AG09319 (cell line): ENCODE results near the gene ARID4B.
"Not testable (repeated sequence)": the region's sequence is repeated elsewhere in the genome, so short reads cannot be mapped to it uniquely, and the experiment has no call there.

Source experiments
- DNase-seq: peaks from one replicate; pipeline ENCODE4 v3.0.0-alpha.2; 2010; ENCODE audit warnings: low read depth; ENCODE audit errors: extremely low read depth
- TF ChIP-seq, protein P1 (sequence below): IDR thresholded peaks from 2 replicates; pipeline ENCODE4 v1.5.1; 2011; ENCODE audit warnings: low read depth, mild to moderate bottlenecking, inconsistent platforms, low read length, moderate library complexity

ARID4B gene

DNA sequence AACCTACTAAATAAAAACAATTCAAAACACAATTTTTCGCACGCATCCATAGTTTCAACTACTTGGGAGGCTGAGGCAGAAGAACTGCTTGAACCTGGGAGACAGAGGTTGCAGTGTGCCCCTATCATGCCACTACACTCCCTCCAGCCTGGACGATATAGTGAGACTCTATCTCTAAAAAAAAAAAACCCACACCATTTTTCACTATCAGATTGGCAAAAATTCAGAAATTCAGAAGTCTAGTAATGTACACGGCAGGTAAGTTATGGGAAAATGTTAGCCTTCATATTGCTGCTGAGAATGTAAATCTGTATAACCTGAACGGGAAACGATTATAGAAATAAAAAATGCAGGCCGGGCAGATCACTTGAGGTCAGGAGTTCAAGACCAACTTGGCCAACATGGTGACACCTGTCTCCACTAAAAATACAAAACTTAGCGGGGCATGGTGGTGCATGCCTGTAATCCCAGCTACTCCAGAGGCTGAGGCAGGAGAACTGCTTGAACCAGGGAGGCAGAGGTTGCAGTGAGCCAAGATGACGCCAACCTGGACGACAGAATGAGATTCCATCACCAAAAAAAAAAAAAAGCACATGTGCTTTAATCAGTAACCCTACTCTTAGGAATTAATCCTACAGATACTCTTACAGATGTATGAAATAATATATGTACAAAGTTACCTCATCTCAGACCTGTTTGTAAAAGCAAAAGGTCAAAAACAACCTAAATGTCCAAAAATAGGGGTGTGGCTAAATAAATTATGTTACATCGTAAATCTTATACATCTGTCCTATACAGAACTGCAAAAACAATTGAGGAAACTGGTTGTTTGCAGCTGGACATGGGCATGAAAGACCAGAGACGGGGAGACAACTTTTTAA, 37.9 kb downstream of the ARID4B start:
- TF ChIP-seq, protein P1, sequence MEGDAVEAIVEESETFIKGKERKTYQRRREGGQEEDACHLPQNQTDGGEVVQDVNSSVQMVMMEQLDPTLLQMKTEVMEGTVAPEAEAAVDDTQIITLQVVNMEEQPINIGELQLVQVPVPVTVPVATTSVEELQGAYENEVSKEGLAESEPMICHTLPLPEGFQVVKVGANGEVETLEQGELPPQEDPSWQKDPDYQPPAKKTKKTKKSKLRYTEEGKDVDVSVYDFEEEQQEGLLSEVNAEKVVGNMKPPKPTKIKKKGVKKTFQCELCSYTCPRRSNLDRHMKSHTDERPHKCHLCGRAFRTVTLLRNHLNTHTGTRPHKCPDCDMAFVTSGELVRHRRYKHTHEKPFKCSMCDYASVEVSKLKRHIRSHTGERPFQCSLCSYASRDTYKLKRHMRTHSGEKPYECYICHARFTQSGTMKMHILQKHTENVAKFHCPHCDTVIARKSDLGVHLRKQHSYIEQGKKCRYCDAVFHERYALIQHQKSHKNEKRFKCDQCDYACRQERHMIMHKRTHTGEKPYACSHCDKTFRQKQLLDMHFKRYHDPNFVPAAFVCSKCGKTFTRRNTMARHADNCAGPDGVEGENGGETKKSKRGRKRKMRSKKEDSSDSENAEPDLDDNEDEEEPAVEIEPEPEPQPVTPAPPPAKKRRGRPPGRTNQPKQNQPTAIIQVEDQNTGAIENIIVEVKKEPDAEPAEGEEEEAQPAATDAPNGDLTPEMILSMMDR, result no peak
- DNase-seq, result no peak

DNA sequence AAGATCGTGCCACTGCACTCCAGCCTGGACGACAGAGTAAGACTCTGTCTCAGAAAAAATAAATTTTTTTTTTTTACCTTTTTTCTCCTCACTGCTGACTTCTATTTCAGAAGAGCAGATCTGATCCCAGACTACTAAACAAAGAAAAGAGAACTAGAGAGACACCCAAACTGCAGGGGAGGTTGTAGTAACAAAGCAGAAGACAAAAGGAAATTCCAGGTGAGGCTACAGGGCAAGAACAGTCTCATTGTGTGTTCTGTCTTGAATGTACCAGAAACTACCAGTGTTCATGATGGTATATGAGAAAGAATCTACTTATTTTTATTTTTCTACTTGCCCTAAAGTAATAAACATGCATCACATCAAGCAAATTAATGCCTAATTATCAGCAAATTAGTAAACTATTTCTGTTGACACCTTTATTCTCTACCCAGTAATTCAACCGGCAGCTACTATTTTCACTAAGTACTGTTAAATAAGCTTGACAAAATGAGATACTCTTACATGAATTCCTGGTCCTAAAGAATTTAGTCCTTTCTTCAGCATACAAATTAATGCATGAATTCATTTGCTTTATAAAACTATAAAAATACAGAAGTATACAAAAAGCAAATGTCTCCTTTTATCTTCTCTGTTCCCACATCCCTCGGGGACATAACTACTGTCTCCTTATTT, 40.6 kb downstream of the ARID4B start:
- DNase-seq, result no peak
- TF ChIP-seq, protein P1, result no peak

DNA sequence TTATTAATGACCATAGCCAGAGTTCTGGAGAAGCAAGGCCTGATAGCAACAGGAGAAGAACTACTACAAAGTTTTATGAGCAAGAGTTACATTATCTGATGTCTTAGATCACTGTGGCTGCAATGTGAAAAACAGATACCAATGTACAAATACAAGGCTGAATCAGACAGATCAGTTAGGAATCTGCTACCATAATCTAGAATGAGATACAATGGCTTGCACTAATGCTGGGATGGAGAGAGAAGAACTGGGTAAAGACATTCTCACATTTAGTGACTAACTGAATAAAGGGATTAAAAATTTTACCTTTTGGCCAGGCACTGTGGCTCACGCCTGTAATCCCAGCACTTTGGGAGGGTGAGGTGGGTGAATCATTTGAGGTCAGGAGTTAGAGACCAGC, 41.3 kb downstream of the ARID4B start:
- DNase-seq, result no peak
- TF ChIP-seq, protein P1, result no peak

DNA sequence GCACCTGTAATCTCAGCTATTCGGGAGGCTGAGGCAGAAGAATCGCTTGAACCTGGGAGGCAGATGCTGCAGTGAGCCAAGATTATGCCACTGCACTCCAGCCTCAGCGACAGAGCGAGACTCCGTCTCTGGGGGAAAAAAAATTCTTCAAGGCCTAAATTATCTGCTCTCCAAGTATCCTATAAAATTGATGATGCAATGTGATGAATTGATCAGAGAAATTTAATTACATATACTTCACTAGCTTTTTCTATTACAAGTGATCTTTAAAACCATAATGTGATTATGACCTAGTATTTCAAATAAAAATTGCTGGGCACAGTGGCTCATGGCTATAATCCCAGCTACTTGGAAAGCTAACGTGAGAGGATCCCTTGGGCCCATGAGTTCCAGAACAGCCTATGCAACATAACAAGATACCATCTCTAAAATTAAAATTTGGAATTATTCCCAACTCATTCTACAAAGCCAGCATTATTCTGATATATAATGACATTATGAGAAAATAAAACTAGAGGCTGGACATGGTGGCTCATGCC, 43.7 kb downstream of the ARID4B start:
- DNase-seq, result no peak
- TF ChIP-seq, protein P1, result no peak

DNA sequence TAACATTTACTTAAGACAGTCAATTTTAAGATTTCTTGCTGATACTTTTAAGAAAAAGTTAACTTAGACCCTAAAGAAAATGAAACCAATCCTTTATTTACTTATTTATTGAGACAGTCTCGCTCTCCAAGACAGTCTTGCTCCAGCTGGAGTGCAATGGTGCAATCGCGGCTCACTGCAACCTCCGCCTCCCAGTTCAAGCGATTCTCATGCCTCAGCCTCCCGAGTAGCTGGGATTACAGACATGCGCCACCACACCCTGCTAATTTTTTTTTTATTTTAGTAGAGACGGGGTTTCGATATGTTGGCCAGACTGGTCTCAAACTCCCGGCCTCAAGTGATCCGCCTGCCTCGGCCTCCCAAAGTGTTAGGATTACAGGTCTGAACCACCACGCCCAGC, 44.3 kb downstream of the ARID4B start:
- not testable (repeated sequence) for DNase-seq

DNA sequence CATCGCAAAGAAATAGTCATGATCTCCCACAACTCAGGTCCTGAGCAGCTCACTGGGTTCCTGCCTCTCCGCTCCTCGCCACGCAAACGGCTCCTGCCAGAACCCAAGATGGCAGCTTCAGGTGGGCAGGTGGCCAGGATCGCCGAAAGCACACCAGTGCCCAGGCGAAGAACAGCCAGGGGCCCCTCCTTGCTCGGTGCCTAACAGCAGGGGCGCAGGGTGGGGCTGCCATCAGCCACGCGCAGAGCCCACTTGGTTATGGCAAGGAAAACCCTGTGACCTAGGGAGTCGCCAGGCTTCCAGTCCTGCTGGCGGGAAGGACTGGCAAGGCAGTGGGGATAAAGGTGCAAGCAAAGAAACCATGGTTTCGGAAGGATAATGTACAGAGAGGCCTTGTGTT, 47.5 kb downstream of the ARID4B start:
- TF ChIP-seq, protein P1, result no peak
- no peak for DNase-seq

DNA sequence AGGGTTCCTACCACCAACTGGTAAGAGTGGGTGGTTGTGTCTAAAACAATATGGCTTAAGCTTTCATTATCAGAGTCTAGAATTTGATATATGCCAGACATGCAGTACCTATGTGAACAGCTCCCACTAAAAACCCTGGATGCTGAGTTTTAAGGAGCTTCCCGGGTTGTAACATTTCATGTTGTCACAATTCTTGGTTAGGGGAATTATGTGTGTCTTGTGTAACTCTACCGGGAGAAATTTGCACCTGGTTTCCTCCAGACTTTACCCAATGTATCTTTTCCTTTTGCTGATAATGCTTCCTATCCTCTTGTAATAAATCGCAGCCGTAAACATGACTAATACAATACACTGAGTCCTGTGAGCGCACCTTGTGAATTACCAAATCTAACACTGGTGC, 48.3 kb downstream of the ARID4B start:
- TF ChIP-seq, protein P1, result no peak
- DNase-seq, result no peak
